ENCODE measurements around the gene HTRA3.

HTRA3 gene

DNA sequence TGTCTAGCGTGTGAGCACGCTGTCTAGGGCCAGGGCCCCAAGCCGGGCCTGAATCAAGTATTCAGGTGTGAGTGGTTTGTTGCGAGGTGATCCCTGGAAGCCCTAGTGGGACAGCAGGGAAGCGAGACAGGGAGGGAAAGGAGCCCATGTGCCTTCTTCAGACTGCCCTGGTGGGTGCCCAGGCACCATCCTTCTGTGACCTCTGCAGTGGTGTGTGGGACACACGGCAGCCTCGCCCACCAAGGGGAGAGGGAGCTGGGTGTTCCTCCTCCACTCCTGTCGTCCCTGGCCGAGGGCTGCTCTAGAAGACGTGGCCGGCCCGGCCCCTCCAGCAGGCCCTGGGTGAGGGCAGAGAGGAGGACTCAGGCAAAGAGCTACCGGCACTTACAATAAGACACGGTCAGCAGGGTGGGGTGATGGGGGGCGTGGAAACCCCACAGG, 47.4 kb downstream of the HTRA3 start:
- no peak for DNase-seq (ENCODE audit: low read depth in 2 of 2)
- H3K4me3 ChIP-seq (replicated peaks in 1 of 2; ENCODE audit: low read depth in 2 of 2, low read length in 2 of 2): no peak overlapping the region

DNA sequence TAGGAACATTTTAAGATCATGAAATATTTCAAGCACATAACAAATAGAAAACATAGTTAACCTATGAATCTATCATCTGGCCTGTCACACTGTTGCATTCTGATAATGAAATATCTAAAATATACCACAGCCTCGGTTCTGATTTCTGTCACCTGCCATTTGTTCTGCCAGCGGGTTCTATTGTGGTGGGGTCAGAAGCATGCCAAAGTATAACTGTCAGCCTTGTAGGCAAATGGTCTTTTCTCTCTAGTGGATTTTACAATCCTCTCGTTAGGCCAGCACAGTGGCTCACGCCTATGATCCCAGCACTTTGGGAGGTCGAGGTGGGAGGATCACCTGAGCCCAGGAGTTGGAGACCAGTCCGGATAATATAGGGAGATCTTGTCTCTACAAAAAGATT, 47.9 kb downstream of the HTRA3 start:
- no peak overlapping the region for H3K4me3 ChIP-seq (replicated peaks in 1 of 2; ENCODE audit: low read depth in 2 of 2, low read length in 2 of 2)
- TF ChIP-seq, protein P1, sequence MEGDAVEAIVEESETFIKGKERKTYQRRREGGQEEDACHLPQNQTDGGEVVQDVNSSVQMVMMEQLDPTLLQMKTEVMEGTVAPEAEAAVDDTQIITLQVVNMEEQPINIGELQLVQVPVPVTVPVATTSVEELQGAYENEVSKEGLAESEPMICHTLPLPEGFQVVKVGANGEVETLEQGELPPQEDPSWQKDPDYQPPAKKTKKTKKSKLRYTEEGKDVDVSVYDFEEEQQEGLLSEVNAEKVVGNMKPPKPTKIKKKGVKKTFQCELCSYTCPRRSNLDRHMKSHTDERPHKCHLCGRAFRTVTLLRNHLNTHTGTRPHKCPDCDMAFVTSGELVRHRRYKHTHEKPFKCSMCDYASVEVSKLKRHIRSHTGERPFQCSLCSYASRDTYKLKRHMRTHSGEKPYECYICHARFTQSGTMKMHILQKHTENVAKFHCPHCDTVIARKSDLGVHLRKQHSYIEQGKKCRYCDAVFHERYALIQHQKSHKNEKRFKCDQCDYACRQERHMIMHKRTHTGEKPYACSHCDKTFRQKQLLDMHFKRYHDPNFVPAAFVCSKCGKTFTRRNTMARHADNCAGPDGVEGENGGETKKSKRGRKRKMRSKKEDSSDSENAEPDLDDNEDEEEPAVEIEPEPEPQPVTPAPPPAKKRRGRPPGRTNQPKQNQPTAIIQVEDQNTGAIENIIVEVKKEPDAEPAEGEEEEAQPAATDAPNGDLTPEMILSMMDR (IDR thresholded peaks at IDR 0.05; ENCODE audit: low read depth, low read length): no peak
- no peak for DNase-seq (ENCODE audit: low read depth in 2 of 2)

More for the DNA sequence above, 47.4 kb downstream of the HTRA3 start:
- TF ChIP-seq, protein P1 (IDR thresholded peaks at IDR 0.05; ENCODE audit: low read depth, low read length): no peak

DNA sequence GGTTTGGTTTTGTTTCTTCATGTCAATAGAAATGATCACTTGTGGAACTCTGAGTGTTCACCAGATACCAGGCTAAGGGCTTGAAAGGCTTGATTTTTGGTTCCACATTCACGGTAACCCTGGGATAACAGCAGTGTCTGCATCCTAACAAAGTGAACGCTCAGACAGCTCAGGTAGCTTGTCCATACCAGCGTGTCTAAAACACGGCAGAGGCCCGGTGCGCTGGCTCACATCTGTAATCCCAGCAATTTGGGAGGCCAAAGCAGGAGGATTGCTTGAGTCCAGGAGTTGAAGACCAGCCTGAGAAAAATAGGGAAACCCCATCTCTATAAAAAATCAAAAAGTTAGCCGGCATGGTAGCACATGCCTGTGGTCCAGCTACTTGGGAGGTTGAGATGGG, 49.0 kb downstream of the HTRA3 start:
- DNase-seq (ENCODE audit: low read depth in 2 of 2): no peak
- H3K4me3 ChIP-seq (replicated peaks in 1 of 2; ENCODE audit: low read depth in 2 of 2, low read length in 2 of 2): no peak overlapping the region
- TF ChIP-seq, protein P1 (IDR thresholded peaks at IDR 0.05; ENCODE audit: low read depth, low read length): no peak

DNA sequence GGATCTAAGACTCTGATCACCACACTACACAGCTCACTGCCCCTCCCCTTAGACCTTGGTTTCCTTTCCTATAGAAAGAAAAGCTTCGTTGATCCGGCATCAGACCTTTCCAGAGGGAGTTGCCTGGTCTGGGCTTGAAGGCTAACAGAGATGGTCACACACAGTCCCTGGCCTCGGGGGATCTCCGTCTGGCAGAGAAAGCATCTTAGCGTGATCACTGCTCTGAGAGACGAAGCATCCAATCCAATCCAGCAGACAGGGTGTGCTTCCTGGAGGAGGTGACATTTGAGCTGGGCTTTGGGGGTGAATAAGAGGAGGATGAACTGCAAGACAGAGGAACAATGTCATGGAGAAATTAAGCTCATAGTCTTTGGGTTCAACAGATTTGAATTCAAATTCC, 49.5 kb downstream of the HTRA3 start:
- no peak for DNase-seq (ENCODE audit: low read depth in 2 of 2)
- TF ChIP-seq, protein P1 (IDR thresholded peaks at IDR 0.05; ENCODE audit: low read depth, low read length): no peak
- no peak overlapping the region for H3K4me3 ChIP-seq (replicated peaks in 1 of 2; ENCODE audit: low read depth in 2 of 2, low read length in 2 of 2)

DNA sequence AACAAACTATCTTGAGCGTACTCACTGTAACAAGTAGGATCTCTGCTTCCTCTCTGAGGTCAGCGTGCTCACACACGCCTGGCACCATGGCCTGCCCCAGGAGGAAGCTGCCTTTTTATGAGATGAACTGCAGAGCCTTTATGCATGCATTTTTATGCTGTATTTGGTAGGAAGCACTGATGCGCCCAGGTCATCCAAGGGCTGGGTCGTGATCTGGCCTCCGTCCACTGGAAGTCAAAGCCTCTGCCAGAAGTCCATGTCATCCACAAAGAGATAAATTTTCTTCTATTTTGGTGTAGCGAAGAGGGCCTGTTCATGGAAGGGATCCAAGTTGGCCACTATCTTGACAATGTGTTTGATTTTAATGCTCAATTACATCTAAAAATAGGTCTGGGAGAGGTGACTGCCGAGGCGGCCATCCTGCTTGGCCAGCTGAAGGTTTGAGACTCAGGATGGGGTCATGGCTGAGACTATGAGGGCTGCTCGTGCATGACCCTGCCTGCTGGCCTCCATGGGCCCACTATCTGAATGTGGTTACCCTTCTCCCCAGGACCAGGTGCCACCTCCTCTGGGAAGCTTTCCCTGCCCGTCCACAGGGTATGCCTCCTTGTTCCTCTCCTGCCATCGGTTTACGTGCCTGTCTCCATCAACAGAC, 50.3 kb downstream of the HTRA3 start:
- DNase-seq (ENCODE audit: low read depth in 2 of 2): peak in 1 of 2 donors; percentile 36
- TF ChIP-seq, protein P1 (IDR thresholded peaks at IDR 0.05; ENCODE audit: low read depth, low read length): no peak

DNA sequence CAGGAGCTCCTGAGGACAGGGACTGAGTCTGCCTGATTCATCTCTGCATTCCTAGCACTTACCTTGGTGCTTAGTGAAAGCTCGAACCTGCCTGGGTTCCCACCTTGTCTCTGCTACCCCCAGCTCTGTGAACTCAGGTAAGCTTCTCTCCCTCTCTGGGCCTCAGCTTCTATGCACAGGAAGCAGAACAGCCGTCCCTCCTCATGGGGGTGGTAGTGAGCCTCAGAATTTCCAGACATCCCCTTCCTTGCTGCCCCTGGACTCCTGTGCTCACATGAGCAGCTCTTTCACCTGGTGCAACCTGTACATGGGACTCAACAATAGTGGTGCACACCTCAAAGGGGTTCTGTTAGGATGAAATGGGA, 50.8 kb downstream of the HTRA3 start:
- no peak for DNase-seq (ENCODE audit: low read depth in 2 of 2)
- no peak overlapping the region for H3K4me3 ChIP-seq (replicated peaks in 1 of 2; ENCODE audit: low read depth in 2 of 2, low read length in 2 of 2)
- TF ChIP-seq, protein P1 (IDR thresholded peaks at IDR 0.05; ENCODE audit: low read depth, low read length): no peak

More for the DNA sequence above, 50.3 kb downstream of the HTRA3 start:
- H3K4me3 ChIP-seq (replicated peaks in 1 of 2; ENCODE audit: low read depth in 2 of 2, low read length in 2 of 2): no peak overlapping the region

DNA sequence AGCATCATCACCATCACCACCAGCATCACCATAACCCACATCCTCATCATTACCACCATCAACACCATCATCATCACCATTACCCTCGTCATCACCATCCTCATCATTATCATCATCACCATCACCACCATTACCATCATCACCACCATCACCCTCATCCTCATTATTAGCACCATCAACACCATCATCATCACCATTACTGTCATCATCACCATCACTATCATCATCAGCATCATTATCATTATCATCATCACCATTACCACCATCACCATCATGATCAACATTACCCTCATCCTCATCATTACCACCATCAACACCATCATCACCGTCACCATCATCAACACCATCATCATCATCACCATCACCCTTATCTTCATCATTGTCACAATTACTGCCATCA, 51.7 kb downstream of the HTRA3 start:
- H3K4me3 ChIP-seq (replicated peaks in 1 of 2; ENCODE audit: low read depth in 2 of 2, low read length in 2 of 2): no peak overlapping the region
- TF ChIP-seq, protein P1 (IDR thresholded peaks at IDR 0.05; ENCODE audit: low read depth, low read length): no peak
- DNase-seq (ENCODE audit: low read depth in 2 of 2): no peak
